ENCODE data around the gene NKAIN4. TPM values are rescaled to one million over a fixed set of nuclear protein-coding genes. Genes with fewer than 3 reads are reported as not detected.

Gene NKAIN4
- total and polyA plus RNA-seq, 2 donors (not counting 1 experiment from before 2014, with no cell fraction given) = not detected

DNA sequence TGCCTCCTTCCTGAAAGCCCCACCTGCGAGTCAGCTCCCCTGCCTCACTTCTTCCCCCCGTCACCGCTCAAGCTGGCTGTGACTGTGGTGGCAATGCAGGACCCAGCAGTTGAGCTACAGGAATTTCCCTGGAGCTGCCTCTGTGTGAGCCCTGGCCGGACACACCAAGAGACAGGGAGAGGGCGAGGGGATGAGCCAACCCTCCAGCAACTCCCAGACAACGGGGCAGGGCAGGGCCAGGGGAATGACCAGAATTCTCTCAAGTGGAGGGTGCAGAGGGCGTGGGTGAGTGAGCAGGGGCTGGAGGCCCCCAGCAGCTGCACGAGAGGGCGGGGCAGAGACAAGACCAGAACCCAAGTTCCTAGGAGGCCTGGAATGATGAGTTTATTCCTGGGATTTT is 13.4 kb upstream of the NKAIN4 start:
- H3K27ac ChIP-seq (ENCODE audit: low read length in 2 of 2) = no peak overlapping the region
- Mint-ChIP-seq H3K4me1 (peaks cover 10% of the 10 kb centered on the region), H3K27ac (no peak overlapping the region), H3K27me3 (peaks cover 23% of the 10 kb centered on the region), H3K4me3 (no peak overlapping the region), H3K9me3 (ENCODE audit: insufficient read depth) (no peaks in the 10 kb centered on the region)
- H3K36me3 ChIP-seq (replicated peaks in 1 of 2; ENCODE audit: control extremely low read depth in 1 of 2, control insufficient read depth in 1 of 2, extremely low read depth in 1 of 2, insufficient read depth in 2 of 2, low read length in 1 of 2) = no peaks in the 10 kb centered on the region
- H4K20me1 ChIP-seq (ENCODE audit: control insufficient read depth, insufficient read depth, low read length, poor library complexity, severe bottlenecking) = no peaks in the 10 kb centered on the region
- peaks cover 4 to 5% of the 10 kb centered on the region in 2 donors for H3K4me1 ChIP-seq (ENCODE audit: control insufficient read depth in 2 of 2, insufficient read depth in 2 of 2, low read length in 2 of 2)
- H3K4me2 ChIP-seq (replicated peaks; ENCODE audit: low read depth, low read length, poor library complexity, severe bottlenecking) = no peak overlapping the region
- peaks cover 0 to 5% (median 1%) of the 10 kb centered on the region in 4 experiments for H3K27me3 ChIP-seq (replicated peaks in 1 of 4; ENCODE audit: control extremely low read depth in 1 of 4, control insufficient read depth in 3 of 4, insufficient read depth in 4 of 4, low read length in 3 of 4)
- H3K4me3 ChIP-seq (ENCODE audit: control extremely low read depth in 1 of 5, extremely low read depth in 1 of 5, insufficient read depth in 1 of 5, low read depth in 2 of 5, low read length in 4 of 5) = no peak overlapping the region
- H3K9me3 ChIP-seq (ENCODE audit: control extremely low read depth in 1 of 3, control insufficient read depth in 2 of 3, insufficient read depth in 1 of 3, low read length in 2 of 3) = no peaks in the 10 kb centered on the region
- ChIA-PET POLR2A (no interaction called here), CTCF (no interaction called here)
- ATAC-seq (ENCODE audit: low read depth) = no peak
- DNase-seq = no peak
- no peak overlapping the region for H2AFZ ChIP-seq (ENCODE audit: insufficient read depth, low read depth, low read length, poor library complexity, severe bottlenecking)
- H3K9ac ChIP-seq (ENCODE audit: low read length) = no peak overlapping the region
- WGBS (ENCODE audit: insufficient coverage) = 71% methylated on average over 8 of the region's 9 CpGs
- no peaks in the 10 kb centered on the region for H3K79me2 ChIP-seq (ENCODE audit: control insufficient read depth, insufficient read depth, low read length)
- intact Hi-C loops (cut with micrococcal nuclease) = no loop called here
- TF ChIP-seq EZH2 (IDR thresholded peaks at IDR 0.05; ENCODE audit: borderline replicate concordance, insufficient read depth, low read depth, low read length, poor library complexity, severe bottlenecking) = no peak
- TF ChIP-seq, protein P1, sequence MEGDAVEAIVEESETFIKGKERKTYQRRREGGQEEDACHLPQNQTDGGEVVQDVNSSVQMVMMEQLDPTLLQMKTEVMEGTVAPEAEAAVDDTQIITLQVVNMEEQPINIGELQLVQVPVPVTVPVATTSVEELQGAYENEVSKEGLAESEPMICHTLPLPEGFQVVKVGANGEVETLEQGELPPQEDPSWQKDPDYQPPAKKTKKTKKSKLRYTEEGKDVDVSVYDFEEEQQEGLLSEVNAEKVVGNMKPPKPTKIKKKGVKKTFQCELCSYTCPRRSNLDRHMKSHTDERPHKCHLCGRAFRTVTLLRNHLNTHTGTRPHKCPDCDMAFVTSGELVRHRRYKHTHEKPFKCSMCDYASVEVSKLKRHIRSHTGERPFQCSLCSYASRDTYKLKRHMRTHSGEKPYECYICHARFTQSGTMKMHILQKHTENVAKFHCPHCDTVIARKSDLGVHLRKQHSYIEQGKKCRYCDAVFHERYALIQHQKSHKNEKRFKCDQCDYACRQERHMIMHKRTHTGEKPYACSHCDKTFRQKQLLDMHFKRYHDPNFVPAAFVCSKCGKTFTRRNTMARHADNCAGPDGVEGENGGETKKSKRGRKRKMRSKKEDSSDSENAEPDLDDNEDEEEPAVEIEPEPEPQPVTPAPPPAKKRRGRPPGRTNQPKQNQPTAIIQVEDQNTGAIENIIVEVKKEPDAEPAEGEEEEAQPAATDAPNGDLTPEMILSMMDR (IDR thresholded peaks at IDR 0.05) = no peak

DNA sequence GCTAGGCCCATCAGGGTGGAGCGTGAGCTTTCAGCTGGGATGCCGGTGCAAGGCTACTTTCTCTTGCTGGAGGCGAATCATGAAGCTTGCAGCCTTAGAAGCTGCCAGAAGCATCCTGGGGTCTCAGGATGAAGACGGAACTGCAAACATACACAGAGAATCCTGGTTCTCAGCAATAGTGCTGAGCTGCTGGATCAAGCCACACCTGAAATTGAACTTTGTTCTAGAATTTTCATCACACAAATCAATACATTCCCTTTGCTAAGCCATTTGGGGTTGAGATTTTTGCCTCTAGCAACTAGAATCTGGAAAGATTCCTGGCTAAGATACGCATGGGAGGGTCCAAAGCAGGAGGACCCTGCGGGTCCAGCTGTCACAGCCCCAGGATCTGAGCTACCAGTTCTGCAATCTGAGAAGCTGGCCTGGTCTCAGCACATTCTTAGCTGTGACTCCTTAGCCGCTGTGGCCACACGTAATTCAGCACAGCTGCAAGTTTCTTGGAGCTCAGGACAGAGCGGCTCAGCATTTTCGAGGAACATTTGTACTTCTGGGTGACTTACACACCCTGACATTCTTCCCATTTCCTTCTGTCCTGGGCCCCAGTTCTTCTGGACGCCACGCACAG is 11.7 kb upstream of the NKAIN4 start:
- WGBS (ENCODE audit: insufficient coverage) = 81% methylated on average over 12 of the region's 12 CpGs
- peaks cover 3% of the 10 kb centered on the region for H3K4me1 Mint-ChIP-seq
- Histone ChIP-seq H3K9ac (ENCODE audit: low read length) (no peak overlapping the region), H3K36me3 (replicated peaks in 1 of 2; ENCODE audit: control extremely low read depth in 1 of 2, control insufficient read depth in 1 of 2, extremely low read depth in 1 of 2, insufficient read depth in 2 of 2, low read length in 1 of 2) (no peaks in the 10 kb centered on the region), H2AFZ (ENCODE audit: insufficient read depth, low read depth, low read length, poor library complexity, severe bottlenecking) (no peak overlapping the region), H3K27me3 (replicated peaks in 1 of 4; ENCODE audit: control extremely low read depth in 1 of 4, control insufficient read depth in 3 of 4, insufficient read depth in 4 of 4, low read length in 3 of 4) (peaks cover 0 to 17% (median 3%) of the 10 kb centered on the region in 4 experiments), H3K4me2 (replicated peaks; ENCODE audit: low read depth, low read length, poor library complexity, severe bottlenecking) (no peak overlapping the region), H3K9me3 (ENCODE audit: control extremely low read depth in 1 of 3, control insufficient read depth in 2 of 3, insufficient read depth in 1 of 3, low read length in 2 of 3) (no peaks in the 10 kb centered on the region), H3K27ac (ENCODE audit: low read length in 2 of 2) (no peak overlapping the region), H4K20me1 (ENCODE audit: control insufficient read depth, insufficient read depth, low read length, poor library complexity, severe bottlenecking) (no peaks in the 10 kb centered on the region), H3K4me3 (ENCODE audit: control extremely low read depth in 1 of 5, extremely low read depth in 1 of 5, insufficient read depth in 1 of 5, low read depth in 2 of 5, low read length in 4 of 5) (no peak overlapping the region), H3K4me1 (ENCODE audit: control insufficient read depth in 2 of 2, insufficient read depth in 2 of 2, low read length in 2 of 2) (no peaks in the 10 kb centered on the region), H3K79me2 (ENCODE audit: control insufficient read depth, insufficient read depth, low read length) (no peaks in the 10 kb centered on the region)
- H3K4me3 Mint-ChIP-seq = no peak overlapping the region
- CTCF ChIA-PET = no interaction called here
- H3K9me3 Mint-ChIP-seq (ENCODE audit: insufficient read depth) = no peaks in the 10 kb centered on the region
- H3K27ac Mint-ChIP-seq = no peak overlapping the region
- no peak for TF ChIP-seq EZH2 (IDR thresholded peaks at IDR 0.05; ENCODE audit: borderline replicate concordance, insufficient read depth, low read depth, low read length, poor library complexity, severe bottlenecking)
- TF ChIP-seq, protein P1 (IDR thresholded peaks at IDR 0.05) = no peak
- intact Hi-C loops (cut with micrococcal nuclease) = no loop called here
- POLR2A ChIA-PET = no interaction called here
- DNase-seq (no peak), ATAC-seq (ENCODE audit: low read depth) (no peak)
- peaks cover 35% of the 10 kb centered on the region for H3K27me3 Mint-ChIP-seq
